Uterus (tissue), 4 donors: ENCODE measurements around the gene ABCG1. TPM values are rescaled to one million over a fixed set of nuclear protein-coding genes. Genes with fewer than 3 reads are reported as not detected.
A peak's percentile ranks its signal among the peaks of the same experiment; 100 is the strongest.

Experiments
- DNase-seq, 2 donors: peaks; one replicate each; pipeline ENCODE4 v3.0.0-alpha.2; 2019 to 2020
- H3K27ac ChIP-seq, 2 donors: fragments of 200-600 bp; sonication (generic); 1 replicate in 1 of 2; 2 replicates in 1 of 2; pipeline ENCODE4 v1.5.1; 2016 to 2018
- H3K27me3 ChIP-seq, 2 donors: fragments of 200-600 bp; sonication (generic); one replicate each; pipeline ENCODE4 v1.5.1; 2018 to 2019; ENCODE audit warnings: control low read depth in 1 of 2
- H3K36me3 ChIP-seq, 2 donors: fragments of 200-600 bp; sonication (generic); one replicate each; pipeline ENCODE4 v1.5.1; 2019; ENCODE audit warnings: control low read depth in 1 of 2
- H3K4me1 ChIP-seq, 2 donors: fragments of 200-600 bp; sonication (generic); one replicate each; pipeline ENCODE4 v1.5.1; 2018 to 2019; ENCODE audit warnings: control low read depth in 1 of 2
- H3K4me3 ChIP-seq, 2 donors: fragments of 200-600 bp; sonication (generic); 1 replicate in 1 of 2; 2 replicates in 1 of 2; pipeline ENCODE4 v1.5.1; 2018 to 2019; ENCODE audit warnings: mild to moderate bottlenecking in 1 of 2
- H3K9me3 ChIP-seq, 2 donors: fragments of 200-600 bp; sonication (generic); one replicate each; pipeline ENCODE4 v1.5.1; 2019; ENCODE audit warnings: control low read depth in 1 of 2
- CTCF ChIP-seq, 4 experiments: fragments of 200-600 bp in 2 of 4; fragments of 450-650 bp in 2 of 4; sonication (generic) in 2 of 4; IDR thresholded peaks; one replicate each; pipeline ENCODE4 v1.5.1; 2016 to 2019; ENCODE audit warnings: antibody characterized with exemption in 4 of 4, mild to moderate bottlenecking in 2 of 4, moderate library complexity in 1 of 4
- POLR2A ChIP-seq, 2 donors: fragments of 450-650 bp; IDR thresholded peaks; one replicate each; pipeline ENCODE4 v1.6.1; 2016; ENCODE audit warnings: antibody characterized with exemption in 2 of 2, mild to moderate bottlenecking in 1 of 2, moderate library complexity in 1 of 2
- intact Hi-C: fragments of 100-400 bp; cut with DNase I; formaldehyde crosslinking; loops from one replicate; pipeline ENCODE4 v1.15.1; 2023; ENCODE audit warnings: low total_unique reads
- total RNA-seq, 4 donors: library from RNA; depleted of rRNA in 3 of 4; stranded (reverse); fragments of >200 nt in 3 of 4; gene quantifications; one replicate each; pipeline versions ENCODE4 v1.1.0 to v1.2.4, GENCODE V29; 2014 to 2023
- donor health status: DM: yes; HTN: yes; CAD: no.

Gene ABCG1
- total RNA-seq, 4 donors from 2014 or later: 11.8 to 51.7 (median 18.4) TPM

- Histone ChIP-seq H3K4me3 (no peak overlapping the region), H3K9me3 (no peaks in the 10 kb centered on the region), H3K4me1 (no peaks in the 10 kb centered on the region), H3K27me3 (no peaks in the 10 kb centered on the region), H3K36me3 (no peaks in the 10 kb centered on the region), H3K27ac (no peak overlapping the region)
- peak in 1 of 2 donors; percentile 3 for DNase-seq
- no peak for TF ChIP-seq POLR2A (IDR thresholded peaks at IDR 0.05)
- no peak for TF ChIP-seq CTCF (IDR thresholded peaks at IDR 0.05)
- intact Hi-C loops: no loop called here
Observed at GRCh38 chr21:42319851-42320572, 101.1 kb downstream of the ABCG1 start.

- DNase-seq: no peak
- Histone ChIP-seq H3K4me1 (no peaks in the 10 kb centered on the region), H3K4me3 (no peak overlapping the region), H3K27ac (no peak overlapping the region), H3K9me3 (no peaks in the 10 kb centered on the region), H3K36me3 (no peaks in the 10 kb centered on the region), H3K27me3 (no peaks in the 10 kb centered on the region)
- no peak for TF ChIP-seq CTCF (IDR thresholded peaks at IDR 0.05)
- no peak for TF ChIP-seq POLR2A (IDR thresholded peaks at IDR 0.05)
- intact Hi-C loops: no loop called here
Observed at GRCh38 chr21:42320791-42321190, 101.9 kb downstream of the ABCG1 start.

GRCh38 chr21:42321231-42321630 is 102.3 kb downstream of the ABCG1 start:
- no peak overlapping the region for H3K27ac ChIP-seq
- no peak for TF ChIP-seq CTCF (IDR thresholded peaks at IDR 0.05)
- TF ChIP-seq POLR2A (IDR thresholded peaks at IDR 0.05): no peak
- H3K36me3 ChIP-seq: no peaks in the 10 kb centered on the region
- no peak overlapping the region for H3K4me3 ChIP-seq
- H3K9me3 ChIP-seq: no peaks in the 10 kb centered on the region
- intact Hi-C loops: no loop called here
- DNase-seq: no peak
- no peaks in the 10 kb centered on the region for H3K27me3 ChIP-seq
- H3K4me1 ChIP-seq: no peaks in the 10 kb centered on the region

- DNase-seq: no peak
- H3K27me3 ChIP-seq: no peaks in the 10 kb centered on the region
- no peak overlapping the region for H3K4me3 ChIP-seq
- intact Hi-C loops: no loop called here
- no peaks in the 10 kb centered on the region for H3K36me3 ChIP-seq
- H3K4me1 ChIP-seq: no peaks in the 10 kb centered on the region
- H3K9me3 ChIP-seq: no peaks in the 10 kb centered on the region
- TF ChIP-seq POLR2A (IDR thresholded peaks at IDR 0.05): no peak
- no peak for TF ChIP-seq CTCF (IDR thresholded peaks at IDR 0.05)
- no peak overlapping the region for H3K27ac ChIP-seq
Observed at GRCh38 chr21:42321845-42322244, 102.9 kb downstream of the ABCG1 start.

GRCh38 chr21:42324896-42325295 is 106.0 kb downstream of the ABCG1 start:
- no peaks in the 10 kb centered on the region for H3K4me1 ChIP-seq
- no peak overlapping the region for H3K4me3 ChIP-seq
- no peaks in the 10 kb centered on the region for H3K27me3 ChIP-seq
- H3K9me3 ChIP-seq: no peaks in the 10 kb centered on the region
- no peak overlapping the region for H3K27ac ChIP-seq
- TF ChIP-seq POLR2A (IDR thresholded peaks at IDR 0.05) (no peak), CTCF (IDR thresholded peaks at IDR 0.05) (no peak)
- H3K36me3 ChIP-seq: no peaks in the 10 kb centered on the region
- no peak for DNase-seq
- intact Hi-C loops: no loop called here
